Ecto neural progenitor cell (in vitro differentiated cells): ENCODE results near the gene PSTPIP2.
"Not testable (repeated sequence)": the region's sequence is repeated elsewhere in the genome, so short reads cannot be mapped to it uniquely, and the experiment has no call there.

ENCODE experiments used
- DNase-seq: peaks from one replicate; pipeline ENCODE4 v3.0.0-alpha.2; 2018; ENCODE audit warnings: low spot score

The PSTPIP2 gene

GRCh38 chr18:45981821-45982220 is 90.2 kb downstream of the PSTPIP2 start:
- DNase-seq: no peak

GRCh38 chr18:45980229-45980628 is 91.8 kb downstream of the PSTPIP2 start:
- DNase-seq: no peak

GRCh38 chr18:45978084-45978483 is 94.0 kb downstream of the PSTPIP2 start:
- DNase-seq: no peak

GRCh38 chr18:45976974-45977373 is 95.1 kb downstream of the PSTPIP2 start:
- no peak for DNase-seq

- DNase-seq: no peak
Observed at GRCh38 chr18:45976566-45976965, 95.5 kb downstream of the PSTPIP2 start.

GRCh38 chr18:45974088-45974536 is 97.9 kb downstream of the PSTPIP2 start:
- no peak for DNase-seq

- DNase-seq: peak; percentile 97
Observed at GRCh38 chr18:45967007-45967706, 104.9 kb downstream of the PSTPIP2 start, which contains the start of gene EPG5. Gene EPG5, minus strand, starts transcription at chr18:45967329. Its CDS starts 90 bp downstream, at chr18:45967239.

- DNase-seq: not testable (repeated sequence)
Observed at GRCh38 chr18:45964913-45965312, 107.1 kb downstream of the PSTPIP2 start.

GRCh38 chr18:45962866-45963265 is 109.2 kb downstream of the PSTPIP2 start:
- no peak for DNase-seq

GRCh38 chr18:45962461-45962860 is 109.6 kb downstream of the PSTPIP2 start:
- no peak for DNase-seq

- DNase-seq: not testable (repeated sequence)
Observed at GRCh38 chr18:45959484-45959883, 112.6 kb downstream of the PSTPIP2 start.

GRCh38 chr18:45958730-45959129 is 113.3 kb downstream of the PSTPIP2 start:
- no peak for DNase-seq

GRCh38 chr18:45958027-45958426 is 114.0 kb downstream of the PSTPIP2 start:
- DNase-seq: no peak

GRCh38 chr18:45957100-45957499 is 115.0 kb downstream of the PSTPIP2 start:
- DNase-seq: no peak

GRCh38 chr18:45954070-45954934 is 117.8 kb downstream of the PSTPIP2 start:
- no peak for DNase-seq

- no peak for DNase-seq
Observed at GRCh38 chr18:45951016-45951714, 120.9 kb downstream of the PSTPIP2 start.

GRCh38 chr18:45945669-45946068 is 126.4 kb downstream of the PSTPIP2 start:
- DNase-seq: no peak

- no peak for DNase-seq
Observed at GRCh38 chr18:45940724-45941123, 131.3 kb downstream of the PSTPIP2 start.

GRCh38 chr18:45939236-45939635 is 132.8 kb downstream of the PSTPIP2 start:
- no peak for DNase-seq

GRCh38 chr18:45938488-45938935 is 133.5 kb downstream of the PSTPIP2 start:
- no peak for DNase-seq

GRCh38 chr18:45935591-45936335 is 136.3 kb downstream of the PSTPIP2 start:
- DNase-seq: no peak
